RWPE1 (cell line): Measurements from ENCODE around the gene C1QC.

Experiments
- CTCF ChIA-PET: fragments of 350-600 bp; sonication (Branson Sonifier 250); formaldehyde crosslinking; extraction: SDS; loops from one replicate; lab custom pipeline; 2021; lab: Yijun Ruan, JAX
- POLR2A ChIA-PET: fragments of 400-600 bp; formaldehyde crosslinking; extraction: SDS; loops from one replicate; lab custom pipeline; 2020; ENCODE audit warnings: antibody characterized with exemption; ENCODE audit not compliant: low non-redundant PET; lab: Yijun Ruan, JAX
- DNase-seq: peaks from one replicate; pipeline ENCODE4 v3.0.0; 2012; ENCODE audit warnings: low spot score
- H3K27ac ChIP-seq: fragments of 450-650 bp; 2 replicates; pipeline ENCODE4 v1.5.1; 2017
- CTCF ChIP-seq: fragments of 450-650 bp; conservative IDR thresholded peaks from 2 replicates; pipeline ENCODE4 v1.5.1; 2017; ENCODE audit warnings: low read depth, mild to moderate bottlenecking

Gene C1QC

GRCh38 chr1:22639286-22639685, 4.1 kb upstream of the C1QC start:
- POLR2A ChIA-PET: no interaction called here
- CTCF ChIA-PET: interaction anchor here (4.2 kb wide), 1 partner anchor 219 kb away, joined by 46 read pairs; no protein-coding TSS in a partner anchor
- DNase-seq: no peak

GRCh38 chr1:22641247-22641646, 2.2 kb upstream of the C1QC start:
- TF ChIP-seq CTCF: no peak
- CTCF ChIA-PET: interaction anchor here (0.5 to 4.2 kb wide), 16 partner anchors 7 to 255 kb away, joined by 3 to 46 read pairs (median 4); no protein-coding TSS in a partner anchor

More at GRCh38 chr1:22639286-22639685, 4.1 kb upstream of the C1QC start:
- H3K27ac ChIP-seq: no peak overlapping the region
- no peak for TF ChIP-seq CTCF

GRCh38 chr1:22641906-22642636, 1.4 kb upstream of the C1QC start:
- peak; percentile 78 for DNase-seq
- ChIA-PET CTCF (interaction anchor here (0.5 to 4.2 kb wide), 21 partner anchors 8 to 945 kb away, joined by 3 to 46 read pairs (median 4); no protein-coding TSS in a partner anchor), POLR2A (interaction anchor here (0.6 kb wide), 1 partner anchor 832 kb away, joined by 3 read pairs; no protein-coding TSS in a partner anchor)
- no peak overlapping the region for H3K27ac ChIP-seq
- TF ChIP-seq CTCF: peak; percentile 91

More at GRCh38 chr1:22641247-22641646, 2.2 kb upstream of the C1QC start:
- no peak for DNase-seq
- POLR2A ChIA-PET: no interaction called here
- H3K27ac ChIP-seq: no peak overlapping the region

- TF ChIP-seq CTCF: no peak
- ChIA-PET CTCF (no interaction called here), POLR2A (no interaction called here)
- no peak for DNase-seq
- no peak overlapping the region for H3K27ac ChIP-seq
Observed at GRCh38 chr1:22643928-22644327, 495 bp downstream of the C1QC start.

- DNase-seq: no peak
- CTCF ChIA-PET: interaction anchor here (0.6 kb wide), 3 partner anchors 142 to 1414 kb away, joined by 3 read pairs; no protein-coding TSS in a partner anchor
- no peak for TF ChIP-seq CTCF
- H3K27ac ChIP-seq: no peak overlapping the region
- POLR2A ChIA-PET: no interaction called here
Observed at GRCh38 chr1:22645931-22646330, 2.5 kb downstream of the C1QC start.

- no peak overlapping the region for H3K27ac ChIP-seq
- no peak for TF ChIP-seq CTCF
- POLR2A ChIA-PET: no interaction called here
- CTCF ChIA-PET: interaction anchor here (0.6 kb wide), 1 partner anchor 1415 kb away, joined by 3 read pairs; no protein-coding TSS in a partner anchor
- no peak for DNase-seq
Observed at GRCh38 chr1:22646384-22646783, 3.0 kb downstream of the C1QC start.
